Stimulated activated CD4-positive, alpha-beta T cell treated with anti-CD3 and anti-CD28 coated beads, Interleukin-4, amount 100 ng/mL, for 48 hours (primary cell): ENCODE measurements around the gene KIF16B.
"Not testable (repeated sequence)": the region's sequence is repeated elsewhere in the genome, so short reads cannot be mapped to it uniquely, and the experiment has no call there.

Source experiments
- DNase-seq, 2 donors: peaks; one replicate each; pipeline ENCODE4 v3.0.0-alpha.2; 2020; ENCODE audit warnings: low read depth in 2 of 2

The KIF16B gene, protein sequence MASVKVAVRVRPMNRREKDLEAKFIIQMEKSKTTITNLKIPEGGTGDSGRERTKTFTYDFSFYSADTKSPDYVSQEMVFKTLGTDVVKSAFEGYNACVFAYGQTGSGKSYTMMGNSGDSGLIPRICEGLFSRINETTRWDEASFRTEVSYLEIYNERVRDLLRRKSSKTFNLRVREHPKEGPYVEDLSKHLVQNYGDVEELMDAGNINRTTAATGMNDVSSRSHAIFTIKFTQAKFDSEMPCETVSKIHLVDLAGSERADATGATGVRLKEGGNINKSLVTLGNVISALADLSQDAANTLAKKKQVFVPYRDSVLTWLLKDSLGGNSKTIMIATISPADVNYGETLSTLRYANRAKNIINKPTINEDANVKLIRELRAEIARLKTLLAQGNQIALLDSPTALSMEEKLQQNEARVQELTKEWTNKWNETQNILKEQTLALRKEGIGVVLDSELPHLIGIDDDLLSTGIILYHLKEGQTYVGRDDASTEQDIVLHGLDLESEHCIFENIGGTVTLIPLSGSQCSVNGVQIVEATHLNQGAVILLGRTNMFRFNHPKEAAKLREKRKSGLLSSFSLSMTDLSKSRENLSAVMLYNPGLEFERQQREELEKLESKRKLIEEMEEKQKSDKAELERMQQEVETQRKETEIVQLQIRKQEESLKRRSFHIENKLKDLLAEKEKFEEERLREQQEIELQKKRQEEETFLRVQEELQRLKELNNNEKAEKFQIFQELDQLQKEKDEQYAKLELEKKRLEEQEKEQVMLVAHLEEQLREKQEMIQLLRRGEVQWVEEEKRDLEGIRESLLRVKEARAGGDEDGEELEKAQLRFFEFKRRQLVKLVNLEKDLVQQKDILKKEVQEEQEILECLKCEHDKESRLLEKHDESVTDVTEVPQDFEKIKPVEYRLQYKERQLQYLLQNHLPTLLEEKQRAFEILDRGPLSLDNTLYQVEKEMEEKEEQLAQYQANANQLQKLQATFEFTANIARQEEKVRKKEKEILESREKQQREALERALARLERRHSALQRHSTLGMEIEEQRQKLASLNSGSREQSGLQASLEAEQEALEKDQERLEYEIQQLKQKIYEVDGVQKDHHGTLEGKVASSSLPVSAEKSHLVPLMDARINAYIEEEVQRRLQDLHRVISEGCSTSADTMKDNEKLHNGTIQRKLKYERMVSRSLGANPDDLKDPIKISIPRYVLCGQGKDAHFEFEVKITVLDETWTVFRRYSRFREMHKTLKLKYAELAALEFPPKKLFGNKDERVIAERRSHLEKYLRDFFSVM (N-terminal part only)

DNA sequence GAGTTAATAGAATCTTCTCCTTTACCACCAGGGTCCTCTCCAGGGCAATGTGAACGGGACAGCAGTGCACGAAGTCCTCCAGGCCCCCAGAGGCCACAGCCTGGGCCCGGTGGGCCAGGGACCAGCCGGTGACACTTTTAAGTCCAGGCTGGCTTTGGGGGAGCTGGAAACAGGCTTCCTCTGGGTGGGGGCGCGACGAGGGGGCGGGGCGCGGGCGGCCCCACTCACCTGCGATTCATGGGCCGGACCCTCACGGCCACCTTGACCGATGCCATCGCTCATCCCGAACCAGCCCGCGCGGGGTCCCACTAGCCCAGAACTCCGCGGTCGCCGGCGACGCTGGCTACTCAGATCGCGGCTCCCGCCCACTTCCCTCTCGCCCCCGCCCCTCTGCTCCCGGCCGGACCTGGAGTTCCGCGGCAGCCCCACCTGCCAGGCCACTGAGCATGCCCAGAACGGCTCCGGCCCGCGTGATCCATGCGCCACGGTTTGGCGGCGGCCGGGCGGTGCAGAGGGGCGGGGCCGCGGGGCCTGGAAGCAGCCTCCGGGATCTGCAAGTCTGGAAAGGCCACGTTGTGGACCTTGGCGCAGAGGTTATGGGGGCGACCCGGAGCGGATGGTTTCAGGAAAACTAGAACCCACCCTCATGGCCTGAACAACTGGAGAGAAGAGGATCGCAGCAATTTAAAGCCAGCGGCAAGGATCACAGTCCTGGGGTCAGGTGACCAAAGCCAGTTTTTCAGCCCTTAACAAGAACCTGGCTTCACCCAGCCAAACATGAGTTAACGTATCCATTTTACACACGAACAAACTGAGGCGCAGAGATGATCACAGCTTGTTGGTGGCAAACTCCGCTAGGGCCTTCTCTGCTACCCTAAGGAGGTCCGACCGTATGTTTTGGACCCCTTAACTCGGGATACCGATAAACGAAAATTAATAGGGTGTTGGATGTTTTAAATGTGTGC lies at the start of gene KIF16B:
TSS of gene KIF16B (minus strand) at position 448 of the 965 bp plus-strand sequence. CDS start at position 275, 173 bp downstream.
- DNase-seq, result peak; percentile 77 to 82

DNA sequence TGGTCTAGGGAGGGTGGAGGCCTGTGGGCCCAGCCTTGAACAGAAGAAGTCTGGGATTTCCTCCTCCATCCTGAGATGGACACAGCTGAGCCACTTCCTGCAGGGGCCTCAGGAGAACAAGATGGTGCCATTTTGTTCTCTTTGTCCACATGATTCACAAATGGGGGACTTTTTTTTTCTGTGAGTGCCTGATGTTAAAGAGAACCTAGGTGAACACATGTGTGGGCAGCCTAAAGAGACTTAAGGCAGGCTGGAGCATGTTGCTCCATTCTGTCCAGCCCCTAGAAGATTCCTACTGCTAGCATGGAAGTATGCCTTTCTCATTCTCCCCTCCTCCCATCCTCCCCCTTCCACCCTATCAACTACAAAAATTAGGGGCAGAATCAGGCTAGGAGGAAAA lies 49.3 kb upstream of the KIF16B start:
- no peak for DNase-seq

DNA sequence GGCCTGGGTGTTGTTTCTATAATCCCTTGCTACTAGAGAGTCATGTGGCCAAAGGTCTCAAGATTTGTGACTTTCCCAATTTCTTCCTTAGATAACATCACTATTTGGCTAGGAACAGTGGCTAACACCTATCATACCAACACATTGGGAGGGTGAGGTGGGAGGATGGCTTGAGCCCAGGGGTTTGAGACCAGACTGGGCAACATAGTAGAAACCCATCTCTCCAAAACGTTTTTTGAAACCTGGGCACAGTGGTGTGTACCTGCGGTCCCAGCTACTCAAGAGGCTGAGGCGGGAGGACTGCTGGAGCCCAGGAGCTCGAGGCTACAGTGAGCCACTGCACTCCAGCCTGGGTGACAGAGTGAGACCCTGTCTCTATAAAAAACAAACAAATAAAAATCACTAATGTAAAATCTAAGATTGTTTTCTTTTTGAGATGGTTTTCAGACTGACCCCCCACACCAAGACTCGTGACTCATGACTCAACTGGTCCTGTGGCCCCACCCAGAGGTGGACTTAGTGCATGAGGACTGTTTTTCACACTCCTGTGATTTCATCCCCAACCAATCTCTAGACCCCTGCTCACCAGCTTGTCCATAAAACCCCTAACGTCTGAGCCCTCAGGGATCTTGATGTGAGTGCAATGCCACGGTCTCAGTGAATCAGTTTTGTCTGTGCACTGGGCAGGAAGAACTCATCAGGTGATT lies 48.3 kb upstream of the KIF16B start:
- no peak for DNase-seq

DNA sequence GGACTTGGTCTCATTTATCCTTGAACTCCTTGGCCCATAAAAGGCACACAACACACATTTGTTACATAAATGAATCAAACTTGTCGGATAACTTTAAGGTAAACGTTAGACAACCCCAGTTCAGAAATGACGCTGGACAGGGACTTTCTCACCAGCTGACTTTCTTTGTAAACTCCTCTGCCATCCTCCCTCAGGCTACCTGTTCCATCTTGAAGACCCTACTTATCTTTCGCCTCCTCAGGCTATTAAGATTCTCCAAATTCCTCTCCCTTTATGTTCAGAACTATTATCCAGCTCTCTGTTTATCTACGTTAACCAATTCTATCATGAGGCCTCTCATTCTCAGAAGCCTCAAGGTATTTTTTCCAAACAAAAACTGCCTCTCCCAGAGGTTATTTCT lies 47.7 kb upstream of the KIF16B start:
- DNase-seq, result no peak

DNA sequence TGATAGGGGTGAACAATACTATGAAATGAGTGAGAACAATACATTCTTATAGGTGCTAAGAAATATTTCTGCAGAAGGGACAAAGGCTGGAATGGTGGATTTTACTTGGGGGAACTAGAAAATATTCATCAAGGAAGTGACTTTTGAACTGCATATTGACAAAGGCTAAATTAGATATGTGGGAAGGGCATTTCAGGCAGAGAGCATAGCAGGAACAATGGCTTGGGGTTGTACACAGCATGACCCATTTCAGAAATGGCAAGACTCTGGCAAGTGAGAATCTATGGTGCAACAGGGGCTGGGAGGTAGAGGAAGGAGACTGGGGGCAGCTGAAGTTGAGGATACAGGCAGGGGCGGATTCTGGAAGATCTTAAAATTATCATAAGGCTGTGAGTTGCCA lies 46.7 kb upstream of the KIF16B start:
- DNase-seq, result no peak

DNA sequence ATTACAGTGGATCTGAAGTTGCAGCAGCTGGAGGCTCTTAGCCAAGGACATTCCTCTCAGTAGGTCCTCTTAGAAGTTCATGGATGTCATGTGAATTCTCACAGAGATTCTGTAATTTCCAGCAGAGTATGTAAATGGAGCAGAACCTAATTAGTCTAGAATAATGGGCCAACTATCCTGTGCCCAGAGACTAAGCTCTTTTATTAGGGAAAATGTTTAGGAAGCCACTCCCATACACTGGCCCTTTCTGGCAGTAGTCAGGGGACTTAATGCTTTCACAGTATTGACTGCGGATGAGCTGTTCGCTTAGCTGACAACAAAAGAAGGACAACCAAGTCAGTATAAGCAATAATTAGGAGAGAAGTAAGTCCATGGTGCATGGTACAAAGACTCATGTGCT lies 43.8 kb upstream of the KIF16B start:
- DNase-seq, result no peak

DNA sequence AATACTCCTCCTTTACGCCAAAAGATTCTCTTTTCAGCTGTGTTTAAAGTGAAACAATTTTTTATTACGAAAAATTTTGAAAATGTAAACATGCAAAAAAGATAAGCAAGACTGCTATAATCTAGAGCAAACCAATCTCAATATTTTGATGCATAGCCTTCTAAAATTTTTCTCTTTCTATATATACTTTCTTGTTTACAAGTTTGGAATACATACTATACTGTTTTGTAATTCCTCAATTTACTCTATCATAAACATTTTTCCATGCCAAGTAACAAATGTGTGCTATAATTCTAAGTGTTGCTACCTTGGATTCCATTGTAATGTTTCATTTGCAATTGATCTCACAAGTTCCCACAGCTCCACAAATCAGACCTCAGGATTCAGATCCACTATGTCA lies 43.1 kb upstream of the KIF16B start:
- DNase-seq, result no peak

DNA sequence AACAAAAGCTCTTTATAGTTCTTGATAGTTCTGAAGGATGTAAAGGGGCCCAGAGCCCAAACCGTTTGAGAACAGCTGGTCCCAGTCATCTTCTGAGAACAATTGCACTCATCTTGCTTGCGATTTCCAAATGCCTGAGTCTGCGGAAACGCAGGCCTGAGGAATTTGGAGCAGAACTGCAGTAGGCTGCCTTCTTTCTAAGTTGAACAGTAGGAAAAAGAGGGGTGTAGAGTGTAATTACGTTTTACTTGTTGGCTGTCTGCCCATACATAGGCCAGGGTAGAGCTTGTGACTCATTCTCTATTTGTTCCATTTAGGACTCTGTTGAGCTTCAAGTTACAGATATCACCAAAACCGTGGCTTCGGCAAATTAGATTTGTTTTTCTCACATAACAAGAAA lies 42.0 kb upstream of the KIF16B start:
- no peak for DNase-seq

DNA sequence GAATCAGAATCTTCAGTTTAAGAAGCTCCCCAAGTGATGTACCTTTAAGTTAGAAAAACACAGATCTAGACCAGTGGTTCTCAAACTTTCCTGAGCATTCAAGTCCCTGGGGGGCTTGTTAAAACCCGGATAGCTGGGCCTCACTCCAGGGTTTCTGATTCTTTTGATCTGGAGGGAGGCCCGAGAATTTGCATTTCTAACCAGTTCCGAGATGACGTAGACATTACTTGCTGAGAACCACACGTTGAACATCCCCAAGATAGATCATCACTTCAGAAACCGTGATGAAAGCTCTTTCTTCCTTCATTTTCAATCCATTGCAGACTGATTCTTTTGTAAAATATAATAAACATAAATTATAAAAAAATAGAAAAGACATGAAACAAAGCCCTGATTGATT lies 40.7 kb upstream of the KIF16B start:
- no peak for DNase-seq

DNA sequence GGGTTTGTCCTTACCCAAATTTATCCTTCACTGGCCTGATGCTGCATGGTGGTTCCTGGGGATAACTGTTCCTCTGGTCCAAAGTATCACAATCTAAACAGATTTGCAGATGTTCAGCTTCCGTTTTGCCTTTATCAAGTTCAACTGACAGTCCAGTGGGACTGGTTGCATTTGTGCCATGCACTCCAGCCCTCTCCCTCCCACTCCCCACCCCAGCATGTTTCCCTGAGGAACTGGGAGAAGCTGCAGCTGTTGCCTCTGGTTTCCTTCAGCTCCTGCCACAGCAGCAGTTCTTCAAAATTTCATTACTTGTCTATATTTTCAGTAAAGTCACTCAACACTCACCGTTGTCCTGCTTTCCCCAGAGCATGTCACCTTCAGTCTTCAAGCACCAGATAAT lies 39.5 kb upstream of the KIF16B start:
- no peak for DNase-seq

DNA sequence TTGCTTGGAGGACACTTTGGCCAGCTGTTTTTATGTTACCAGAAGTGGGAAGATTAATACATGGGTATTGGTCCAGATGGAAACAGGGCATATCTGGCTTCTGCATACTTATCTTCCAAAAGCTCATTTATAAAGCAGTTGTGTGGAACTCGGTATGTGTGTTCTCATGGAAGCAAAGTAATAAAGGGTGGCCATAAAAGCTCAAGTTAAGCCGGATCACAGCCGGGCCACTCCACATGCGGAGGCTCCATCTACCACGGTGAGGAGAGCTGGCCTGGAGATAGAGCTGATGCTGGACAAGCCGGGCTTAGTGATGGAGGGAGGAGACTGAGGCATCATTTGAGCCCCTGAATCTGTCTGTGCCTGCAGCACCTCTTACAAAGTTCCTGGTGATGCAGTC lies 38.6 kb upstream of the KIF16B start:
- no peak for DNase-seq

DNA sequence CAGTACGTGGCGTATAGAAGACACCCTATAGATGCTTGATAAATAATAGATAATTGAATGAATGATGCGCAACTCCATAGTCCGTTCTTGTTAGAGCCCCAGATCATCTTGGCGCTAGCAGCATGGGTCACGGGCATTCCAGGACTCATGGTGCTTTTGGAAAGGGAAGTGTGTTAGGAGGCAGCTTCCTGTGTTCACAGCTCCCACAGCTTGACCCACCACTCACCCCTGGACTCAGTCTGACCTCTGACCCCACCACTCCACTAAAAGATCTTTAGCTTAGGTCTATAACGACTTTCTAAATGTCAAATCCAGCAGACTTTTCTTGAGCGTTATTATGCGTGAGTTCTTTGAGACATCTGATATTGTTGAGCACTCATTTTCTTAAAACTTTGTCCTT lies 35.8 kb upstream of the KIF16B start:
- DNase-seq, result no peak

DNA sequence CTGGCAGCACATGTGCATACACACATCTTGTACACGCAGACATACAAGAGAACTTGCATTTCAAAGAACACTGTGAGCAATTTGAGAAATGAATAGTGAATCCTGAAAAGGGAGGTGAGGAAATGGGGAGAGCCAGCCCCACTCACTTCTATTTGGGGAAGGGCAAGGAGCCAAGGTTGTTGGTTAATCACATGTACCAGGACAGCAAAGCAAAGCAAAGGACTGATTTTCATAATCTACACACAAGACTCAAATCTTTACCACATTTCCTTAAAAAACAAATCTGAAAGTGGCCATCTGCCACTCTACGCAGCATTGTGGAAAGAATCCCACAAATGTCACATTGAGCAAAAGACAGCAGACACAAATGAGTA lies 35.0 kb upstream of the KIF16B start:
- no peak for DNase-seq

DNA sequence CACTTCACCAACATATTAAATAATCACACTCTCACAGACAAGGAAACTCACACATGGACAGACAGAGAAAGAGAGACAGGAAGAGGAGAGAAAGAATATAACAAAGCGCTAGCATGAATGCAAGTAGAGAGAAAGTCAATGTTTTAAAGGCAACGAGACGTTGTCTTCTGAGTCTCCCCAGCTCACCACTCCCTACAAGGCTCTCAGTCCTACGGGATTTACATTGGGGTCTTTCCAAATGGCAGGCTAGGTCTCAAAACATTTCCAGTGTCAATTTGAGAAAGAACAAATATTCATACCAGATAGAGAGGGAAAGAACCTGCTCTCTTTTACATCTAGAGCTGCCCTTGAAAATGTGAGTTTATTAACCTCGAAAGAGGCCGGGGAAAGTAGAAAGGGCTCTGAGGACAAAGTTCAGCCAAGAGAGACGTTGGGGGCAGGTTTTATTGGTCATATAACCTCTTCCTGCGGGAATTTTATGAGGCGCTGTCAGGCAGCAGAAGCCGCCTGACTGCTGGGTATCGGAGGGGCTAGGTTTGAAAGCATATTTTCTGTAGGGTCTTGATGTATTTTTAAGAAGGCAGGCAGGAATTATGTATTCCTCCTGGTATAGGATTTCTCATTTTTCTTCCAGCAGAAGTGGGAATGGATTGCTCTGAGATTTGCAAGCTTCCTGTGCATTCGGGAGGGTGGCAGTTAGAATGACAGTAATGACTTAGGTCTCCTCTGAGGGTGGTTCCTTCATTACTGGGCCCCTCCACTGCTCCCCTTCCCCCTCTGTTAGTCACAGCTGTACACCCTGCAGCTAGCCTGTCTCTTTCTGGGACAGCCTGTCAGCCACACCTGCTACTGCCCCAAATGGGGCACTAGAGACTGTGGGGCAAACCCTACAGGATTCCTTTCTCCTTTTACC lies 34.4 kb upstream of the KIF16B start:
- DNase-seq, result no peak

DNA sequence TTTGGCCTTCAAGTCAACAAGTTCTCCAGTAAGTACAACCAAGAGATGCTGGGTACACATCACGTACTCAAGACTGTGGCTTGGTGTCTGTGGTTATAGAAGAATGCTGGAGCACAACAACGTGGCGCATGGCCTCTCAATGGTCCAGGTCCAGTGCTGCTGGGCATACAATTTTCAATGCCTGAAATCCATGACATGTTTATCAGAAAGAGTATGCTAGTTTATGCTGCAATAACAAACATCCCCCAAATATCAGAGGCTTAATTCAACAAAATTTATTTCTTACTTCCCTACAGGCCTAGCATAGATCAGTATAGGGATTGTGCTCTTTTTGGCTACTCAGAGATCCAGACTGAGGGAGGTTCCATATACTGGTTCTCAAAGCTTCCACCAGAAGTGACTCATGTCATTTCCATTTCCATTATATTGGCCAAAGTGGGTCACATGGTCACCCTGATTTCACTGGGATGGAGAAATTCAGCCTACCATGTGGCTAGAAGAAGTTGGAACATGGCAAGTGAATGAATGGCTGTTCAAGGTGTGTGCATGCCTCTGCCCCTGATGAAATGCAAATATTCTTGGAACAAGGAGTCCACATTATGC lies 33.3 kb upstream of the KIF16B start:
- no peak for DNase-seq

DNA sequence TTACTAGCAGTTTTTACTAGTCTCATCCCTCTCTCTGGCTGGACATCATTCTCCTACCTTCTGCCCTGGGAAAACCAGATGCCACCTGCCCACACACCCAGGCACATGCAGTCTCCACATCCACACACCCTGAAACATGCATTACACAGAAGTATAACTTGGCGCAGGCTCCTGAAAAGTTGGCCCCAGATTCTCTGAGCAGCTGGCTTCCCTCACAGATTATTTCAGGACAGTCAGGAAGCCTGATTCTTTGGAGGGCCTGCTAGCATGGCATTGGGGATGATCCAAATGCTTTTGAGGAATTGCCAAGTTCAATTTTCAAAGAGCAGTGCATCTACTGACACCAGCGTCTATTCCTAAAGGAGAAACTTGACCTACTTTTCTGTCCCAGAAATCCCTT lies 27.8 kb upstream of the KIF16B start:
- DNase-seq, result no peak

DNA sequence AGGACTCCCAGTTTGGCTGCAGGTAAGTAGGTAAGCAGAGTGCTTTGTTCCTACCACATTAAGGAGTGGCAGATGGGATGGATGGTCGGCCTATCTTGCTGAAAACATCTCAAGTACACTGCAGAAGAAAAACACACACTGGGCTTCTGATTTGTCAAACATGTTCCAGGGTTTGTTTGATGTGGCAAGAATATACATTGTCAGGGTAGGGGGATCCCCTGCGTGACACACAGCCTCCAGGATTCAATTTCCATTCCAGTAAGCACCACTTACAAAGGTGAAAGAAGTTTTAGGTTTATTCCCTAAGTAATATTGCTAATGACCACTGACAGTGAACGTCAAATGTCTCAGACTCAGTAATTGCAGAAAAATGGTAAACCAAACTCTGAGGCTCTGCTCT lies 26.0 kb upstream of the KIF16B start:
- no peak for DNase-seq

DNA sequence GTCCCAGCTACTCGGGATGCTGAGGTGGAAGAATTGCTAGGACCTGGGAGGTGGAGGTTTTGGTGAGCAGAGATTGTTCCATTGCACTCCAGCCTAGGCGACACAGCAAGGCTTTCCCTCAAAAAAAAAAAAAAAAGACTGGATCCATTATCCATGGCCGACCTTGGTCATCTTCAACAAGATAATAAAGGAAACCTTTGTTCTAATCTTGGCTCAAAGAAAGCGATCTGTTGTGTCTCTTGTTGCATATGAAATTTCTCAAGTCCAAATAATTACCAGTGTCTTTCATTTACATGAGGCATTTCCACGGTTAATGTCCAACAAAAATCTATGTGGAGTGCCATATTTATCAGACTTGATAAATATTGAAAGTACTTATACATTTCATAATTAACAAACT lies 23.7 kb upstream of the KIF16B start:
- DNase-seq, result no peak

DNA sequence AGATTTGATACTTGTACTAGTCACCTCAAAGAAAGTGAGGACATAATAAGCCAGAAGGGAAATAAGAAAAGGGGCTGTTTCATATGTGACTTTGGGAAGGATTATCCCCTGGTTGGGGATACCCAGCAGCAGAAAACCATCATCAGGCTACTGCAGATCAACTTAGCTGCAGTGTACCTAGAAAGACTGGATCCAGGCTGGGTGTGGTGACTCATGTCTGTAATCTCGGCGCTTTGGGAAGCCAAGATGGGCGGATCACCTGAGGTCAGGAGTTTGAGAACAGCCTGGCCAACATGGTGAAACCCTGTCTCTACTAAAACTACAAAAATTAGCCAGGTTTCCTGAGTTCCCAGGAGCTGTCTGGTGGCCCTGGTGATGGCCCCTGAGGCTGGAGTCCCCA lies 23.2 kb upstream of the KIF16B start:
- not testable (repeated sequence) for DNase-seq
